PFSK-1 (cell line): ENCODE measurements around the gene TP63.

ENCODE experiments used
- FOXP2 ChIP-seq: optimal IDR thresholded peaks from 2 replicates; pipeline ENCODE3; 2011; ENCODE audit warnings: borderline replicate concordance, control low read depth, inconsistent platforms; ENCODE audit not compliant: insufficient read depth; ENCODE audit errors: extremely low read length, extremely low read depth
- POLR2AphosphoS5 ChIP-seq: IDR thresholded peaks from 2 replicates; pipeline ENCODE4 v1.6.1; 2012; ENCODE audit warnings: low read depth, mild to moderate bottlenecking, control low read depth, low read length, moderate library complexity
- SIN3A ChIP-seq: IDR thresholded peaks from 2 replicates; pipeline ENCODE4 v1.6.1; 2012; ENCODE audit warnings: mild to moderate bottlenecking, low read length, moderate library complexity, borderline replicate concordance; ENCODE audit not compliant: insufficient read depth
- TAF1 ChIP-seq: IDR thresholded peaks from 2 replicates; pipeline ENCODE4 v1.6.1; 2012; ENCODE audit warnings: low read length, control low read depth, borderline replicate concordance; ENCODE audit not compliant: insufficient read depth
- TF ChIP-seq, protein P1 (sequence below), 2 experiments: IDR thresholded peaks; 2 replicates each; pipeline versions ENCODE4 v1.6.1 to v1.8.0; 2011 to 2012; ENCODE audit warnings: low read depth in 2 of 2, low read length in 2 of 2, control low read depth in 1 of 2, inconsistent platforms in 1 of 2, mild to moderate bottlenecking in 1 of 2, moderate library complexity in 1 of 2; ENCODE audit not compliant: insufficient read depth in 1 of 2

The TP63 gene

DNA sequence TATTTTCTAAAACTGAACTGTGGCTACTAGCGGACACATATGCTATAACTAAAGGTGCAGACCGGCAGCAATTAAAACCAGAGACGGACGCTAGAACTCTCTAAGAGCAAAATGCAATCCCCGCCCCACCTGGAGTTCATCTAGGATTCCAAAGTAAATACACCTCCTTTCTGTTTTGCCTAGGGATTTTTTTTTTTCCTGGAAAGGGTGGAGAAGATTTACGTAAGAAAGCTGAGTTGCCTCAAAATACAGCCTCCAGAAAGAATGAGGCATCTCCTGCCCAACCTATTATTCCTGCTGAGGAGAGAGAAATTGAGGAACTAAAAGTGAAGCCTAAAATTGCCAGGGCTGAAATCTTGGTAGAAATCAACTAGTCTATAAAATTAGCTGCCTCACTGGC, 150.2 kb downstream of the TP63 start:
- TF ChIP-seq TAF1 = no peak
- TF ChIP-seq SIN3A = no peak
- no peak for TF ChIP-seq POLR2AphosphoS5
- no peak for TF ChIP-seq FOXP2
- TF ChIP-seq, protein P1, sequence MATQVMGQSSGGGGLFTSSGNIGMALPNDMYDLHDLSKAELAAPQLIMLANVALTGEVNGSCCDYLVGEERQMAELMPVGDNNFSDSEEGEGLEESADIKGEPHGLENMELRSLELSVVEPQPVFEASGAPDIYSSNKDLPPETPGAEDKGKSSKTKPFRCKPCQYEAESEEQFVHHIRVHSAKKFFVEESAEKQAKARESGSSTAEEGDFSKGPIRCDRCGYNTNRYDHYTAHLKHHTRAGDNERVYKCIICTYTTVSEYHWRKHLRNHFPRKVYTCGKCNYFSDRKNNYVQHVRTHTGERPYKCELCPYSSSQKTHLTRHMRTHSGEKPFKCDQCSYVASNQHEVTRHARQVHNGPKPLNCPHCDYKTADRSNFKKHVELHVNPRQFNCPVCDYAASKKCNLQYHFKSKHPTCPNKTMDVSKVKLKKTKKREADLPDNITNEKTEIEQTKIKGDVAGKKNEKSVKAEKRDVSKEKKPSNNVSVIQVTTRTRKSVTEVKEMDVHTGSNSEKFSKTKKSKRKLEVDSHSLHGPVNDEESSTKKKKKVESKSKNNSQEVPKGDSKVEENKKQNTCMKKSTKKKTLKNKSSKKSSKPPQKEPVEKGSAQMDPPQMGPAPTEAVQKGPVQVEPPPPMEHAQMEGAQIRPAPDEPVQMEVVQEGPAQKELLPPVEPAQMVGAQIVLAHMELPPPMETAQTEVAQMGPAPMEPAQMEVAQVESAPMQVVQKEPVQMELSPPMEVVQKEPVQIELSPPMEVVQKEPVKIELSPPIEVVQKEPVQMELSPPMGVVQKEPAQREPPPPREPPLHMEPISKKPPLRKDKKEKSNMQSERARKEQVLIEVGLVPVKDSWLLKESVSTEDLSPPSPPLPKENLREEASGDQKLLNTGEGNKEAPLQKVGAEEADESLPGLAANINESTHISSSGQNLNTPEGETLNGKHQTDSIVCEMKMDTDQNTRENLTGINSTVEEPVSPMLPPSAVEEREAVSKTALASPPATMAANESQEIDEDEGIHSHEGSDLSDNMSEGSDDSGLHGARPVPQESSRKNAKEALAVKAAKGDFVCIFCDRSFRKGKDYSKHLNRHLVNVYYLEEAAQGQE (IDR thresholded peaks at IDR 0.05; ENCODE audit: insufficient read depth in 1 of 2, low read depth in 2 of 2, low read length in 2 of 2) = no peak

DNA sequence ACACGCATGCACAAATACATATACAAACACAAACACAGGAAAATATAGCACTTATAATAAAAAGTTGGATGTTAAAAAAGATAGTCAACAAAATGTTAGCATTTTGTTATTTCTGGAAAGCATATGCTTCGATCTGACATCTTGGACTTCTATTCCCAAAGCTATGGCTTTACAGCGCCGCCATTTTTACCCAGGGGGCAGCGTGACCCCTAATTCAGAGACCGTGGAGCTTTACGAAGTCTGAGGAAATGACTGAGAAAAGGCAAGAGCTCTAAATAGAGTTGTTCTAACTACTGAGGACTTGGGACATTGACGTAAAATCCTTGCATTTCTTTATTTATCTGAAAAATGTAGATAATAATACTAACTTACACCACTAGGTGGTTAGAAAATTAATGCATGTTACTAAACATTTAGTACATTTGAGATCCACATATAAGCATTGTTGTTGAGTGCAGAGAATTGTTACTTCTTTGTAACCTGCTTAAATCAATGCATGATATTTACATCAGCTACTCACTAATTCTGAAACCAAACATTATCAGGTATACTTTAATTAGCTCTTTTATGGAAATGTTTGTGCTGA, 155.4 kb downstream of the TP63 start:
- TF ChIP-seq FOXP2 (no peak), POLR2AphosphoS5 (no peak), TAF1 (no peak), SIN3A (no peak)
- TF ChIP-seq, protein P1 (IDR thresholded peaks at IDR 0.05; ENCODE audit: insufficient read depth in 1 of 2, low read depth in 2 of 2, low read length in 2 of 2) = no peak

DNA sequence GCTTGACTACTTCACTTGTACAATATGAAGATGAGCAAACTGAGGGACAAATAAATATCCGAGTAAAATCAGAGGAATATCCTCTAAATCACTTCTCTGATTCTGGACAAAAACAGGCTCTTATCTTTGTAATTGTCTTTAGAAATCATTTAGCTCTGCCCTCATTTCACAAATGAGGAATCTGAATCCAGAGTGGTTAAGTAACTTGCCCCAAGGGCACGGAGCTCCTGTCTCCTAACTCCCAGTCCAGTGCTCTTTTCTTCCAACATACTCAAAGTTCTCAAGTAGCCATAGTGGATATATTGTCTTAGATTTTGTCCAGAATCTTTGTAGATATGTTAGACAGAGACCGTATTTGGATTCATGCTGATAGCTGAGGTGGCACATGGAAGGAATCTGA, 156.0 kb downstream of the TP63 start:
- TF ChIP-seq, protein P1 (IDR thresholded peaks at IDR 0.05; ENCODE audit: insufficient read depth in 1 of 2, low read depth in 2 of 2, low read length in 2 of 2) = no peak
- TF ChIP-seq SIN3A (no peak), FOXP2 (no peak), TAF1 (no peak), POLR2AphosphoS5 (no peak)

DNA sequence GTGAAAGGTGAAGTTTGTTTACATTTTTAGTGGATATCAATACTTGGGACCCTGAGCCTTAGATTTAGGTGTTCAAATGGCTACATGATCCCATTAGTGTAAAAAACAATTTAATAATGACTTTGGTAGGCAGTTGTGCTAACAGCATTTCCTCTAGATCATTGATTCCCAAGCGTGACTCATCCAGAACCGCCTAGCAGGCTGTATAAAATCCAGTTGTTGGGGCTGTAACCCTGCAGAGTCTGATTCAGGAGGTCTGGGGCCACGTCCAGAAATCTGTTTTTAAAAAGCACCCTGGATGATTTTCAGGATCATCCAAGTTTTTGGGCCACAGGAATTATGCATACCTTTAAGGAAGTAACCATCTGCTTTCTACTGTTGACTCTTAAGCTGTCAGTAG, 156.4 kb downstream of the TP63 start:
- TF ChIP-seq, protein P1 (IDR thresholded peaks at IDR 0.05; ENCODE audit: insufficient read depth in 1 of 2, low read depth in 2 of 2, low read length in 2 of 2) = no peak
- TF ChIP-seq POLR2AphosphoS5 (no peak), FOXP2 (no peak), TAF1 (no peak), SIN3A (no peak)

DNA sequence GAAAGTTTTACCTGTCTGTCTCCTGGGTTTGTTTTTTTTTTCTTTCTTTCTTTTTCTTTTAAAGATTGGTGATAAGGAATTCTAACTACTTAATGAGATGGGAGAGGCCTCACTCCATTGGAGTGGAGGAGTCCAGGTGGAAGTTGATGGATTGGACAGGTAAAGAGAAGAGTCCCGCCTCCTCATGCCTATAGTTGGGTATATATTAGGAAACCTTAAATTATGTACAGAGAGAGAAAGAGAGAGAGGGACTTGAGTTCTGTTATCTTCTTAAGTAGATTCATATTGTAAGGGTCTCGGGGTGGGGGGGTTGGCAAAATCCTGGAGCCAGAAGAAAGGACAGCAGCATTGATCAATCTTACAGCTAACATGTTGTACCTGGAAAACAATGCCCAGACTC, 158.2 kb downstream of the TP63 start:
- TF ChIP-seq TAF1 (no peak), POLR2AphosphoS5 (no peak), FOXP2 (no peak), SIN3A (no peak)
- TF ChIP-seq, protein P1 (IDR thresholded peaks at IDR 0.05; ENCODE audit: insufficient read depth in 1 of 2, low read depth in 2 of 2, low read length in 2 of 2) = no peak
